Right lobe of liver (tissue), 4 donors: ENCODE data around the gene CIAPIN1.

Source experiments
- POLR2A ChIP-seq: fragments of 450-650 bp; IDR thresholded peaks from one replicate; pipeline ENCODE4 v1.6.1; 2017; ENCODE audit warnings: antibody characterized with exemption, mild to moderate bottlenecking
- TF ChIP-seq, protein P1 (sequence below), 4 donors: fragments of 200-600 bp in 3 of 4; fragments of 450-650 bp in 1 of 4; IDR thresholded peaks; one replicate each; pipeline versions ENCODE4 v1.5.1 to v1.8.0; 2016 to 2022; ENCODE audit warnings: antibody characterized with exemption in 4 of 4, mild to moderate bottlenecking in 2 of 4
- donor health status: DM: no; HTN: no; CAD: no.
- donor health status: DM: no; HTN: no; CAD: no.
- donor health status: DM: no; HTN: yes; CAD: no.

DNA sequence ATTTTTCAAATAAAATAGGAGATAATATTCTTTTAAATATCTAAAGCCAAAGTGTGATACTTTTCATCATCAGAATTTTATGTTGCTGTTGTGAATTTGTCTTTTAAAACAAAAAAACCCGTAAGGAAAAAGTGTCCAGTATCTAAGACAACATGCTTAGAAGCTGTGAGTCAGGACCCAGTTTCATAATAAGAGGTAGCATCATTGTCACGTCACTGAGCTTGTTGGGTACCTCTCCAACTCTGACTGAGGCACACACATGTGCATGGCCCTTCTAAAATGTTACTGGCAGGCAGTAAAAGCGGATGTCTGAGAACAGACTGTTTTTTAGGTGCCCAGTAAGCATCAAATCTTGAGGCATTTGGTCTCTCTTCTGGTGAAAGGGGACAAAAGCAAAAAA lies 2.5 kb downstream of the CIAPIN1 start:
- TF ChIP-seq, protein P1, sequence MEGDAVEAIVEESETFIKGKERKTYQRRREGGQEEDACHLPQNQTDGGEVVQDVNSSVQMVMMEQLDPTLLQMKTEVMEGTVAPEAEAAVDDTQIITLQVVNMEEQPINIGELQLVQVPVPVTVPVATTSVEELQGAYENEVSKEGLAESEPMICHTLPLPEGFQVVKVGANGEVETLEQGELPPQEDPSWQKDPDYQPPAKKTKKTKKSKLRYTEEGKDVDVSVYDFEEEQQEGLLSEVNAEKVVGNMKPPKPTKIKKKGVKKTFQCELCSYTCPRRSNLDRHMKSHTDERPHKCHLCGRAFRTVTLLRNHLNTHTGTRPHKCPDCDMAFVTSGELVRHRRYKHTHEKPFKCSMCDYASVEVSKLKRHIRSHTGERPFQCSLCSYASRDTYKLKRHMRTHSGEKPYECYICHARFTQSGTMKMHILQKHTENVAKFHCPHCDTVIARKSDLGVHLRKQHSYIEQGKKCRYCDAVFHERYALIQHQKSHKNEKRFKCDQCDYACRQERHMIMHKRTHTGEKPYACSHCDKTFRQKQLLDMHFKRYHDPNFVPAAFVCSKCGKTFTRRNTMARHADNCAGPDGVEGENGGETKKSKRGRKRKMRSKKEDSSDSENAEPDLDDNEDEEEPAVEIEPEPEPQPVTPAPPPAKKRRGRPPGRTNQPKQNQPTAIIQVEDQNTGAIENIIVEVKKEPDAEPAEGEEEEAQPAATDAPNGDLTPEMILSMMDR (IDR thresholded peaks at IDR 0.05): no peak
- no peak for TF ChIP-seq POLR2A
